DMS153 treated with DMSO at 0.1 percent for 48 hours (cell line): Measurements from ENCODE around the gene ARL11.
A peak's percentile ranks its signal among the peaks of the same experiment; 100 is the strongest.

Source experiments
- DNase-seq: peaks from one replicate; lab custom pipeline; 2025; ENCODE audit not compliant: unreplicated experiment; lab: John Stamatoyannopoulos, UW

Gene ARL11

GRCh38 chr13:49646688-49647087 lies 18.4 kb downstream of the ARL11 start:
- DNase-seq, result no peak

DNA sequence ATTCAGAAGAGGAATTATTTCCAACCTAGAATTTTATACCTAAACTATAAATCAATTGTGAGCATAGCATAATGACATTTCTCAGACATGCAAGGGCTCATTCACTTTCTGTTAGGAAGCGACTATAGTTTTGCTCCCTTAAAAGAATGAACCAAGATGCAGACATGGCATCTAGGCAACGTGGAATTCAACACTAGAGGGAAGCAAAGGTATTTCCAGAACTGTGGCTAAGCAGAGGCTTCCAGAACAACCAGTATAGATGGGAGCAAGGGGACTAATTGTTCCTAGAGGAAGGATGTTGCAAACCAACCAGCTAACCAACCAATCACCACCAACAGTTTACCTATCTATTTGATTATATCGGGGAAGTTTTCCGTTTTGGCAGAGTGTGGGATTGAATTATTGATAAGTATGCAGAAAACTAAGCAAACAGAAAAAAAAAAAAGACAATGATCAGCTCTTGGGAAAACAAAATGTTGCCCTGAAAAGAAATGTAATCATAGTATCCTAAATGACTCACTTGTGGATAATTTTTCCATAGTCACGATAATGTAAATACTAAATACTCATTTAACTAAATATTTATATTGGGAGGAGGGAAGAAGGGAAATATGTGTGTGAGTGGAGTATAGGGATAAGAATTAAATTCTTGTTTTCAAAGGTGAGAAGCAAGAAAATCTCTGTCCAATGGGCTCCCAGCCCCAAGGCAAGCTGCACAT lies 21.1 kb downstream of the ARL11 start:
- no peak for DNase-seq

DNA sequence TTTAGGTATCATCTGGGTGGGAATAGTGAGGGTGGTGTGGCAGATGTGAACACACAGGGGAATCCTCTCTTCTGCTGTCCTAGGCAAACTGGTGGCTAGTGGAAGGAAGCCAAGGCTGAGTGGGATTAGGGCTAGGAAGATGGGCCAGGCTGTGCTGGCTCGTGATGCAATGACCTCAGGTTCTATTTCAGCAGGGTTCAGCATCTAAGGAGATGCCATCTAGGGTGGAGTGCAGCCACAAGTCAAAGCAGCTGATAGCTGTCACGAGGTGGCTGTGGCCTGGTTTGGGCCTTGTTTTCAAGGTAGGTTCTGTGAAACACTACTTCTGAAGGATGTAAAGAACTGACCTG lies 21.6 kb downstream of the ARL11 start:
- DNase-seq, result no peak

GRCh38 chr13:49651570-49652354 lies 23.5 kb downstream of the ARL11 start:
- no peak for DNase-seq

DNA sequence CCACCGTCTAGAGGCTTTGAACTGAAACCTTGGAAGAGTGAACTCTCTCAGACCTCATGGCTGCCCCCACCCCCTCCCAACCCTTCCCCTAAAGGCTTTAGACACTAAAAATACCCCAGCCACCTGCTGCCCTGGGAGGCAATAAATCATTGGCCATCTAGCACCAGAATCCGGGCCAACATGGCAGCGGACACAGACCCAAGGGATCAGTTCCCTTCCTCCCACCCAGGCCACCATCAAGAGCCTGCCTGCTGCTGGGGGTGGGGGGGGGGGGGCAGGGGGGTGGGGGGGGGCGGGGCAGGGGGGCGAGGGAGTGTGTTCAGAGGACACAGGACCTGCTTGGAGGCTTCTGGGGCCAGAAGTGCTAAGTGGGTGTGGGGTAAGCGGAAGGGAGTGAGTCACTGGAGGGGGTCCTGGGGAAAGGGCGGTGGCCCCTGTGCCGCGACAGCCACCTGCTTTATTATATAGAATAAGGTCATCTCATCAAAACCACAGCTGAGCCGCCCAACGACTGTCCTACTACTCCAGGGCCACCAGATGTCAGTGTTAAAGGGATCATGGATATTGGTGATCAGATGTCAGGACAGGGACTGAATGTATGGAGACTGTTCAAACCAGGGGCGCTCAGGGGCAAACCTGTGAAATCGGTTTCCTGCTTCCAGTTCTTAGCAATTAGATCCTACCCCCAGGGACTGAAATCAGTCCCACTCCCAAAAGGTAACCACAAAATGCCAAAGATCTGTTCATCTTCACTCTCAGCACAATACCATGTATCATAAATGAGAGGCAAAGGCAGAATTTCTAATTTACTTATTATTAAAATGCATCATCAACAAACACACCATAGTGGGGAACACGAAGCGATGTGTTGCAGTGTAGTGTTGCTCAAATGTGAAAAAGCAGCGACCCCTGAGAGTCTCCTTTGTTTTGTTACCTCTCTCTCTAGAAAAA lies 24.3 kb downstream of the ARL11 start:
- peak; percentile 58 for DNase-seq

GRCh38 chr13:49653478-49653877 lies 25.2 kb downstream of the ARL11 start:
- no peak for DNase-seq

GRCh38 chr13:49654011-49654410 lies 25.7 kb downstream of the ARL11 start:
- no peak for DNase-seq

- DNase-seq, result no peak
Measured at GRCh38 chr13:49655906-49656305, 27.6 kb downstream of the ARL11 start.

DNA sequence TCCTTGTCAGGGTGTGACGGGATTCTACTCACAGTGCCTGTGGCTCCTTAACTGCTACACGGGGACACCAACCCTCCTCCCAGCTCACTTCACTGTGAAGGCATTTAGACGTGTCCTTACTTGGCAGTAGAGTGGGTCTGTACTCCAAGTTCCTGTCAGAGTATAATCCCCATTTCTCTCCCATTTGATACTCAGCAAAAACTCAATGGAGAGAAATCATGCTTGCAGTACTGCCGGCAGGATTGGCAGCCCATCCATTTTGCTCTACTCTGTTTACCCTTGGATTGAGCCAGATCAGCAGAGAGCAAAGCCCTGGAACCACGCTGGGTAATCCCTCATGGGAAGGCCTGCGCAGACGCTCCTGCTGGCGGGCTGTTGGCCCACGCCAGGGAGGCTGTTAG lies 28.9 kb downstream of the ARL11 start:
- no peak for DNase-seq

DNA sequence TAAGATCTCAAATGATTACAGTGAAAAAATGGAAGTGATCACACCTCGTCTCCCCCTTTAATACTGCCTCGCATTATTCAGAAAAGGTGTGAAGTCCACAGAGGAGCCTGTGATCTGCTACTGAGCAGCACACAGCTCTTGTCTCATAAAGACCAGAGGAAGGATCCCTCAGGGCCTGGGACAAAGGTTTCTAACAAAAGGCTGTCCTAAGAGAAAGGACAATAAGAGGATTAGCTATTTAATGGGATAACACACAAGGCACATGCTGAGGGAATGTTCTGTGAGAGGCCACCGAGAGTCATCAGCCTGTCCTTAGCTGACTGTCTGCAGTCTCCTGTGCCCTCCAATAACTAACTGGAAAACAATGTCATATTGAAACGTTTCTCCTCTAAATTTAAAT lies 36.3 kb downstream of the ARL11 start:
- DNase-seq, result no peak

DNA sequence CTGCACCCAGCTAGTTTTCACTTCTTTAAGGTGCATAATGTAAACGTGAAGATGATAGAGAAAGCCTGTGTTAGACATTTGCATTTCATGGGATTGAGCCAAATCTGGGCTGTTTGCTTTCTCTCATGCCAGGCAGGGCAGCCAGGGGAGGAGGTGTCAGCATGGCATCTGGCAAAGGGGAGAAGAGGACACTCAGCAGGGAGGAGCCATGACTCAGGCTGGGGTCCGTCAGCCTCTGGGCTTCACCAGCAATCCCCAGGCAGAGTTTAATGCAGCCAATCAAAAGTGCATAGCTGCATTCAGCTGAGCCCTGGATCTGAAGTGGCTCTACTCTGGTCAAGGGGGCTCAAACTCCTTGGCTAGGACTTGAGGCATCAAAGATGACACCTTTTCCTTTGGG lies 39.5 kb downstream of the ARL11 start:
- DNase-seq, result no peak

- peak; percentile 43 for DNase-seq
Measured at GRCh38 chr13:49669735-49670309, 41.5 kb downstream of the ARL11 start.

- DNase-seq, result no peak
Measured at GRCh38 chr13:49670828-49671227, 42.5 kb downstream of the ARL11 start.

DNA sequence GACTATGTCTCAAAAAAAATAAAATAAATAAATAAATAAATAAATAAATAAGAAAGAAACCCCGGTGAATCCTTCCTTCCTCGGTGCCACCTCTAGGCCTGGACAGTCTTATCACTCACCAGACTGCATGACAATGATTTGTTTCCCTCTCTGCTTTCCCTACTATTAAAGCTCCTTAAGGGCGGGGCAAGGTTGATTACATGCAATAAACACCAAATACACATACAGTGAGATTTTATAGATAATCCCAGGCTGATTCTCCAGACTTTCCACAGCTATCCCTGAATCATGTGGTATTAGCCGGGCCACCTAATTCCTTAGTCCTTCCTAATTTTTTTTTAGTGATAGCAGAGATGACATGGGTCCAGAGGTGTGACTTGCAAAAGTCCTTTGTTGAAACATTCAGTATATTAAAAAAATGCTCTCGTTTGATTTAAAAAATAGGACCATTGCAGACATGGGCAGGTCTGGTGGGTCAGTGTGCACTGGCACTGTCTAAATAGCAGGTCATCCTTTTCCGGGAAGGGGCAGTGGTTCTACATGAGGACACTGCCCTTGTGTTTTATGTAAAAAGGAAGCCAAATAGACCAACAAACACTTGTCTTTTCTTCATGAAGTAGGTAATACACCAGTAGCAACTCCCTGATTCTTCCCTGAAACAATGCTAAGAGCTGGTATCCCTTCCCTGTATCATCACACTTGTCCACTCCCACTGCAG lies 48.4 kb downstream of the ARL11 start:
- DNase-seq, result no peak

DNA sequence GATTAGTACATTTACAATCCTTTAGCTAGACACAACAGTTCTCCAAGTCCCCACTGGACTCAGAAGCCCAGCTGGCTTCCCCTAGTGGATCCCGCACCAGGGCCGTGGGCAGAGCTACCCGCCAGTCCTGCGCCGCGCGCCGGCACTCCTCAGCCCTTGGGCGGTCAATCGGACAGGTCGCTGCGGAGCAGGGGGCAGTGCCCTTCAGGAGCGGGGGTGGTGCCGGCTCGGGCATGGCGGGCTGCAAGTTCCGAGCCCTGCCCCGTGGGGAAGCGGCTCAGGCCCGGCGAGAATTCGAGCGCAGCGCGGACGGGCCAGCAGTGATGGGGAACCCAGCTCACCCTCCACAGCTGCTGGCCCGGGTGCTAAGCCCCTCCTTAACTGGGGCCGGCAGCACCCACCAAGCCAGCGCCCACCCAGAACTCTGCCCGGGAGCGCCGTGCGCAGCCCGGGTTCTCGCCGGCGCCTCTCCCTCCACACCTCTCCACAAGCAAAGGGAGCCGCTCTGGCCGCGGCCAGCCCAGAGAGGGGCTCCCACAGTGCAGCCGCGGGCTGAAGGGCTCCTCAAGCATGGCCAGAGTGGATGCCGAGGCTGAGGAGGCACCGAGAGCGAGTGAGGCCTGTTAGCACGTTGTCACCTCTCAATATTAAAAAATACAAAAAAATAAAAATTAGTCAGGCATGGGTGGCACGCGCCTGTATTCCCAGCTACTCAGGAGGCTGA lies 50.0 kb downstream of the ARL11 start:
- DNase-seq, result no peak

GRCh38 chr13:49679246-49679645 lies 50.9 kb downstream of the ARL11 start:
- no peak for DNase-seq

DNA sequence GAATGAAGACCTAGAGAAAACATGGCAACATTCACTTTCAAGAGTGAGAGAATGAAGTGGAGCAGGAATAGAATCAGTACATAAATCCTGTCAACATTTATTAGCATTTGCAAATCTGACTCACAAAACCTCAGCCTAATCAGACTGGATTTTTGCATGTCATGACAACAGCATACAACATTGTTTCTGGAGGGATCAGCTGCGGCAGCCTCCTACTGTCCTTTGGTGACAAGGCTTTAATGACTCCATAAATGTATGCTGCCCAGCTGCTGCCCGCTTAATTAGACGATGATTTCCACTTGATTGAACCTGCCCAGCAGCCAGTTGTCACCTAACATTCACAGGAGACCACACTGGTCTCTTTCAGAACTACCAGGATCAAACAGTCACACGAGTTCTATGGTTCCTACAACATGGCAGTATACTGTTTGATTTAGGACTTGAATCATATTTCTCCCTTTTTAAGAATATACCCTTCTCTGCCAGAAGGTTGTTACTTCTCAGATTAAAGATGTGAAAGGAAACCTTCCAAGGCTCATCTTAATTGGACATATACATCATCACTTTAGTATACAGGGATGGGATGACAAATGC lies 53.6 kb downstream of the ARL11 start:
- no peak for DNase-seq
